HG03097 (cell line): Measurements from ENCODE around the gene NFIB.

ENCODE experiments used
- ATAC-seq: cut with Tn5 transposase; IDR thresholded peaks from one replicate; pipeline ENCODE4 v1.9.1; 2021; ENCODE audit not compliant: unreplicated experiment, low FRiP score

Gene NFIB

DNA sequence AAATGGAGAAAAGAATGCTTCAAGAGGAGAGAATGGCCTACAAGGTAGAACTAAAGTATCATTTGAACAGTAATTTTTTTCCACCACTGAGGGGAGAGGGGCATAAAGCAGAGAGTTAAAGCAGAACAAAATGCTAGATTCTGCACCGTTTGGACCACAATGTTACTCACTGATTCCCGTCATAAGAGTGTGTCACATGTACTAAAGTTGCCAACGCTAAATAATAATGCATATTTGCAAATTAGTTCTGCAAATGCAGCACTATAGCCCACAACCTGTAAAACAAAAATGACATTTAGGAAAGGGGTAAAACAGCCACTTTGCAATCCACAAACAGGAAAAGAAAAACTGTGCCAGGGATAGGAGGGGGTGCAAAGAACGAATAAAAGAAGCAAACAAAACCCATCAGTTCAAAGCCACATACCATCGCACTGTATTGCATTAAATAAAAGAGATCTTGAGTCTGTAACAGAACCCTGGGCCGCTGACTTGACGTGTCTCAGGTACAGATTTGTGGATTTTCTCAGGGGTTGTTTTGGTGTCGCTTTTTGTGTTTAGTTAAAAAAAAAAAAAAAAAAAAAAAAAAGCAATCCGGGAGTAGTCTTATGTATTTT lies 7.7 kb upstream of the NFIB start:
- no peak for ATAC-seq

DNA sequence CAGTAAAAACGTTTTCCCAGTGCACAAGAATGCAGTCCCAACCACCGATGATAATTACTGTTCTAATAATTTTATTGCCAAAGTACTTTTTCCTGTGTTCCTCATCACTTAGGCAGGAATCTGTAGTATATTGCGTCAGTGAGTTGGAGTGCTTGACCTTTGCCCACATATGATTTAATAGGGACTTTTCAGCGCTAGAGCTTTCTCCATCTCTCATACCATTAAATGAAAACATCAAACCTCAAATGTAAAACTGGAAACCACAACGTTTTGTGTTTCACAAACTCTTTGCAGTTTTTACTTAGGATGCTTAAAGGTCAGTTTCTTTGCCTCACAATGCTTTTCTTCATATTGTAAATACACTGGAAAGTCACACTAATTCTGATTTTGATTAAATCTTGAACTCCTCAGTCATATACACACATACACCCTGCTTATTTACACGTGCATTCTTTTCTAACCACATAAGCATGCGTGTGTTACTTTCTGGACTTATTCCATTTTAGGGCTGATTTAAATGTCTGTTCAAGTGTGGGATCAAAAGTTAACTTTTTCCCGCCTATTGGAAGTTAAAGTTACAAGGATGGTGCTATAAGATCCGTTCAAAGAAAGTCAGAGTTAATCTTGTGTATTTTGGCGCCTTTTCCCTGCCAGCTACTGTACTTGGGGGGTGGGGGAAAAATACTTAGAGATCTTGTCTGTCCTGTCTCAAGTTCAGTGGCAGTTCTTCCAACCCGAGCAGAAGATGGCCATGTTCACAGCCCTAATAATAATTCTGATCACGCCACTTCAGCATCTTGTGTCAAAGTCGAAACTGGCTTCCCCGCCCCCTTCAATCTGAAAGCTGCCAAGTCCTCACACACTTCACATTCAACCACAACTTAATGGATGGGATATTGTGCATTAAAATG lies 6.6 kb upstream of the NFIB start:
- ATAC-seq, result no peak

DNA sequence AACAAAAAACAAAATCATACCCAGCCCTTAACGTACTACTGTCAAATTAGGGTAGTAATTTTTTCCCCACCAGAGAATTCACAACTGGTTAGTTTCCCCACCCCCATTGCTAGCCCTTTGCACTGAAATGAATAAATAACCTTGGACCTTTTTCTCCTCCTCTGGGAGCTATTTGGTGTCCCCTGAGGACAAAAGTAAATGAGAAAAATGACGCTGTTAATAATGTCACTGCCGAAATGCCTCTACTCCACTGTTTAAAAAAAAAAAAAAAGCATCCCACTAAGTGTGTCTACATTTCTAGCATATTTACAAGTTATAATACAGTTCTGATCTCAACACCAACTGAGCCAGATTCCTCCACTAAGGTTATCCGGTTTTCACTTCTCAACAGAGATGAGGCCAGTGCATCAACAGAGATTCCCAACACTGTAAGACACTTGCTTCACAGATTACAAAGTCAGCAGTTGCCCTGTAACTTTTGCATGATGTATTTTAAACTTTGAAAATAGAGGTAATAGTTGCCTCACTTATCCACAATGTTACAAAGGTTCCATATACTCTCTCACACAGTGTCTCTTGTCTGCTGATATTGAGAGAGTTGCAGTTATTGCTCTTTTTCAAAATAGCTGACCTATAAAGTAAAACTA lies 5.1 kb upstream of the NFIB start:
- ATAC-seq, result no peak

DNA sequence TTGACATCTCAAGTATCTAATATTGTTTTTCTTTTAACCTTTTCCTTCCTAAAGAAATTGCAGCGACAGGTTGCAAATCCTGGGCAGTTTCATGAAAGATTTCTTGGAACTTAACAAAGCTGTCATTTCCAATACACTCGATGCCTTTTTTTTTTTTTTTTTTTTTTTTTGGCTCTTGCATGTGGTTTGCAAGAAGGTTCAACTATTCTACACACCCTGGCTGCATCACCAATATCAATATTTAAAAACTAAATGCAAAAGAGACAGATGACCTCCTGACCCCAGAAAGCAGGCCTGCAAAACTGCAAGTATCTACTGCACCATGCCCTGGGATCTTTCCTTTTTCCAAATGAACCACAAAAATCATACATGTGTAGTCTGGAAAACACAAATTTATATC lies 4.4 kb upstream of the NFIB start:
- ATAC-seq, result no peak

DNA sequence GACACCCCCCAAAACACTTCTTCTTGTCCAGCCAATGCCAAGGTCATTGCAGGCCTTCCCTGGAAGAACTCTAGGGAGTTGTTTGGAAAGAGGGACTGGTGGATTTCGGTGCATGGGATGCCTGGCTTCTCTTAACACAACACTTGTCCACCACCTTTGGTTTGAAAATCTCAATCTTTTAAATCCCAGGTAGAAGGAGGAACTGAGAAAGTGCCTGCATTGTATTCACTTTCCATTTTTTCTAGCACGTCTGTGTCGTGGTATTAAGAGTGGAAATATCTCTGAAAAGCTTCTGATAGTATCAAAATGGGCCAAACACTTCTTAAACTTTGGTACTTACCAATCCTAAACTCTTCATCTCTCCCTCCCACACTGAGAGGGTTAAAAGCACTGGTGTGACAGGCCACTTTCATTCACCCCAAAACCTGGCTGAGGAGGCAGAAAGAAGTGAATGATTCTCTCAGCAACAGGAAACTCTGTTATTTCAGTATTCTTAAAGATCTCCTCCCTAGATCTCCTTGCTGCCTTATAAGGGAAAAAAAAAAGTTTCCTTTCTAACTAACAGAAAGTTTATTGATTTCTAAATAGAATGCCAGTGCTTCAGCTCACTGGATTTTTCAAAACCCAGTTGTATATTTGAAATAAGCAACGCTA lies 3.9 kb upstream of the NFIB start:
- no peak for ATAC-seq

DNA sequence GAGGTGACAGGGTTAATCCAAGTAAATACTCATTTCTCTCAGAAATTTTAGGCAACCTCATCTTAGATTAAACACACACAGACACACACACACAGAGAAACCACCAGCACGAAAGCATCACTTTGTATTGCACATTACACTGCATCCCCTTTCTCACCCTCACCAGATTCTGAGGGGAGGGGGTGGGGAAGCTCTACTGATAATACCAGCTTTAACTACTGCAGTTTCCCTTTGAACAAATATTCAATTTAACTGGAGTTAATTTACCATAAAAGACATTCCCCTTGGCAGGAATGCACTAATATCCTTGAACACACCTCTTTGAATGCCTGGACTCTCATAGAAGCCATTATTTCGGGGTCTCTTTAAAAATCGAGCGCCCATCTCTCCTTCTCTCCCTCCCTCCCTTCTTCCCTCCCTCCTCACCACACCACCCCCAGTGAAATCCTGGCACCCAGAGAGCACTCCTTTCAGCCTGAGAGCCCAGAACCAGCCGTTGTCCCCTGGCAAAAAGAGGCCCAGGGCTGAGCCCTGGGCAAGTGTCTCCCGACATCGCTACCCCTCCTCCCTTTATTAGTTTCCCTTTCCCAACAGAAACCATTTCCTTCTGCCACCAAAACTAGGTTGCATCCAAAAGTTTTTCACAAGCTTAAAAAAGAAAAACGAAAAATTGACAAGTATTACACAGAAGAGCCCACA lies 2.8 kb upstream of the NFIB start:
- ATAC-seq, result no peak

DNA sequence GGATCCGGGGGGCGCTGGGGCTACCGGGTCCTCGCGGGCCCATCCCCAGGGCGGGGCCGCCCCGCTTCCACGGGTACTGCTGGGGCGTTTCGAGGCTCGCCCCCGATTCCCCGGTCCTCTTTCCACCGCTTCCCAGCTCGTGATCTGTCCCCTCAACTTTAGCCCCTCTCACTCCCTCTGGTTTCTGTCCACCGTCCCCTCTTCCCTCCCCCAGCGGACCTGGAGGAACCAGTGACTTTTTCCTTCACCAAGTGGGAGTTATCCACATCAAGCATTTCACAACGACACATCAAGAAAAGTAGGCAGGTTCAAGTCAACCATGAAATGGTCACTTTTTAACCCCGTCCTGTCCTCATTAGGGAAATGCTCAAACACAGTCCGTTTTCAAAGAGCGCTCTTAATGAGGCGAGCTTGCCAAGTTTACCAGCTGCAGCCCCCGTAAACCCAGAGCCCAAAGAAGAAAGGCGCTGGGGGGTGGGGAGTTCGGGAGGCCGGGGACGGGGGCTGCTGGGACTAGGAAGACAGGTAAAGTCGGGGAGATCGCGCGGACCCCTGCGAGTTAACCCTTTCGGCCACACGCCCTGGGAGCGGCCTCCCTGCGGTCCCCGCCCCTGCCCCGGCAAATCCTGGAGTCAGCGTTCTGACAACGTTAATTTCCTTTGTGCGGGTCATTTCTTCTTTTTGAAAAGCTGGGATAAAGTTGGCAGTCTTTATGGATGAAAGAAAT lies 2.1 kb upstream of the NFIB start:
- ATAC-seq, result no peak

DNA sequence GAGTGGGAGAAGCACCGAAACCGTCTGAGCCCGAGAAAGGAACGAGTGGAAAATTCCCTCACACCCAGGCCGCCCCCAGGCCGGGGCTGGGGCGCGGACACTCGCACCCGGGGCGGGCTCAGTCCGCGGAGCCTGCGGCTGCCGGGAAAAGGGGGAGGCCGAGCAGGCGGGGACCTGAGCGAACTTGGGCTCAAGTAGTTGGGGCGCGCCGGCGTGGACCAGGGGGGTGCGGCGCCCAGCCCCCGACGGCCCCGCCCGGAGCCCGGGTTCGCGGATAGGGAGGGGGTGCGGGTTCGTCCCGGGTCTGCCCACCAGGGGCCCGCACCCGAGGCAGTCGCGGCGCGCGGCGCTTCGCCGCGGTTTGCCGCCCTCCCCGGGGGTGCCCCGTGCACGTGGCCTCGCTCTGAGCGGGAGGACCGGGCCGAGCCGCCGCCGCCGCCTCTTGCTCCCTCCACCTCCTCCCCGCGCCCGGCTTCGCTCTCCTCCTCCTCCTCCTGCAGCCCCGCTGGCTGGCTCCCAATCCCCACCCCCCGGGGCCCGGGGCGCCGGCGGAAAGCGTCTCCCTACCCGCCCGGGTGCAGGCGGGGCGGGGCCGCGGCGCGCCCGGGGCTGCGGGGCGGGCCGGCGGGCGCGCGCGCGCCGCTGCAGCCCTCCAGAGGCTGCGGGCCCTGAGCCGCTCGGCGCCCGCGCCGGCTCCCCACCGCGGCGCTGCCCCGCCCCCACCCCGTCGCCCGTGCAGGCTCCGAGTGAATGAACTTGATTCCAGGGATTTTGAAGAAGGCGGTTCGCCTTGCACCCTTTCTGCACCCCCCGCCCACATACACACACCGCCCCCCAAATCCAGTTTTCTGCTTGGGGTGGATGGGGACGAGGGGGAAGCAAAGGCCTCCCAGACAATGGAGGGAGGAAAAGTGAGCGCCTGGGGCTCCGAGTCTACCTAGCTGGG lies 1.3 kb upstream of the NFIB start:
- ATAC-seq, result no peak

DNA sequence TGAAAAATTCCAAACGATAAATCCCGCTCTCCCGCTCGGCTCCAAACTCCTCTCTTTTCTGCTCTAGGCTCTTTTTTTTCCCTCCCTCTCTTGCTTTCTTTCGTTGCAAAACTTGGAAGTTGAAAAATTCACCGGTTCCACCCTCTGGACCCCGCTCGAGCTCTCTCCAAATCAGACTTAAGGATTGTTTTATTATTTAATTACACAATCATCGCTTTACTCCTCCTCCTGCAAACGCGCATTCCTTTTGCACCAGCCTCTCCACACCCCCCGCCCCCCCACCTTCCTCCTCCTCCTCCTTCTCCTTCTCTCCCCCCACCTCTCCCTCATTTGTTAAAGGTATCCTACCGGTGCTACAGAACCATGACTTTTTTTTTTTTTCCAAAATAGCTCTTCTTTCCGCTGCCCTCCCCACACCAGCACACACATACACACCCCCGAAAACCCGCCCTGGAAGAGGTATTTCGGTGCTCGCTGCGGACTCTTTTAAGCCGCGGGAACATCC lies 535 bp upstream of the NFIB start:
- no peak for ATAC-seq

DNA sequence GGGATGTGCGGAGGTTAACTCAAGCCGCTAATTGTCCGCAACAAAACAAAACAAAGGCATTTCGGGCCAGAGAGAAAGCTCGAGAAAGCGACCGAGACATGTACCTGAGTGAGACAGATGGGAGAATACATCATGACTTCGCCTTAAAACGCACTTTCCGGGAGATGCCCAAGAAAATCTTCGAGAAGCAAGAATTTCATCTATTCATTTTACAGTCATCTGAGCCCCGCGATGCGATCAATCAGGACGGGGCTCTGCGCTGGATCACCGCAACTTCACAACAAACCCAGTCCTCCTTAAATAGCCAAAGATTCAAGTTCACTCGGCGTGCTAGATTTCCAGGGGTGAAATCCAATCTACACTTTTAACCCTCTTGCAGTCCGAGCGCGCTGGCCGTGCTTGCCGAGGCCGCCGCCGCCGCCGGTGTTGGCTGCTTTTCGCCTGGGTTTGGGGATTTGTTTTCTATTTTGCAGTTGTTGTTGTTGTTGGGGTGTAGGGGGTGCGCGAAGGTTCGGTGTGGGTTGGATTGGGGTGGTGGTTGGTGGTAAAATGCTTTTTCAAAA lies 482 bp downstream of the NFIB start:
- no peak for ATAC-seq

DNA sequence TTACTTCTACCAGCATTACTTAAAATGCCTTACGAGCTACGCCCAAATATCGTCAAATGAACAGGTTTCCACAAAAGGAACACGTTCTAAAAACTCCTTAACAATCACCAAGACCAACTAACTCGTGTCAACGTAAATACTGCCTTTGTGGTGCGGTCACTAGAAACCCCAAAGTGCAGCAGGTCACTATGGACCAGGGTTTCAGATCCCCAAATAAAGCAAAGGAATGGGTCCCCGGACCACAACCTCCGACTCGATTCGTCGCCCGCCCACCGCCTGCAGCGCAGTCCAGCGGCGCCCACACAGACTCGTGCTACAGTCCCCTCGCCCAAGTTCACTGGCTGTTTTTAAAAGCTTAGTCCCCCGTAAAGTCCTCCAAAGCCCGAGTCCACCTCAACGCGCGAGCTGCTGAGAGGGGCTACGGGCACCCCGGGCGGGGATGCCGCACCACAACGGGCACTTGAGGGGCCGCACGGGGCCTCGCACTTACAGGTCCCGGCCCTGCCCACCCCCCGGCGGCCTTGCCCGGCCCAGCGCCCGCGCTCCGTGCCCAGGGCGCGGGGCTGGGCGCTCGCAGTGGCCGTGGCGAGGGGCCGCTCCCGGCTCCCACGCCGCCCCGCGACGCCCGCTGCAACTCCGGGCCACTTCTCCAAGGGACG lies 1.1 kb downstream of the NFIB start:
- no peak for ATAC-seq

DNA sequence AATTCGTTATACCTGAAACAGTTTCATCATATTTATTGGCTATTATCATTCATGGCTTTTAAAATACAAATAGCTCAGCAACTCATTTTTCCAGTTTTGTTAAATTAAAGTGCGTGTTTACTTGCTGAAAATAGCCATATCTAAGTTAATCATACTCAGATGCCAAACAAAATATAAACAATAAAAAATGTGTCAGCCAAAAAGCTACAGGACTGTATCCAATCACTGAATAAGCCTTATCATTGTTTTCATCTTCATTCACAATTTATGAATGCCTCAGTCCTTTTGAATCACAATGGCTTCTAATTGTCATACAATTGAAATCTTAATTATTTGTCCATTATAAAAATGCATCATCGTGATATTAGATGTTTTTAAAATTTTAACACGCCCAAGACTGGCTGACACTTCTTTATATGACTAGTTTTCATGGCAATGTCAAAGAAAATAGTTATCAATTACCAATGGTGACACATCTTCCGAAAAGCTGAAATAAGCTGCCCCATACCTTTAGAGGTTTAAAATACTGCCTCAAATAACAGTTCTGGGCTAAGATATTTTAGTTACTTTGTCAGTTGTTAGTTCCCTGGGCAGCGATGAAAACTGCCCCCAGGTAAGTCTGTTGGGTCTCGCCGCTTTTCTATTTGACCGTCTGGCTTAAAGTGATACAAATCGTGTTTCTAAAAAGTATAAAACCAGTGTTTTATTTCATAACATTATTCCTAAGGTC lies 1.8 kb downstream of the NFIB start:
- no peak for ATAC-seq

DNA sequence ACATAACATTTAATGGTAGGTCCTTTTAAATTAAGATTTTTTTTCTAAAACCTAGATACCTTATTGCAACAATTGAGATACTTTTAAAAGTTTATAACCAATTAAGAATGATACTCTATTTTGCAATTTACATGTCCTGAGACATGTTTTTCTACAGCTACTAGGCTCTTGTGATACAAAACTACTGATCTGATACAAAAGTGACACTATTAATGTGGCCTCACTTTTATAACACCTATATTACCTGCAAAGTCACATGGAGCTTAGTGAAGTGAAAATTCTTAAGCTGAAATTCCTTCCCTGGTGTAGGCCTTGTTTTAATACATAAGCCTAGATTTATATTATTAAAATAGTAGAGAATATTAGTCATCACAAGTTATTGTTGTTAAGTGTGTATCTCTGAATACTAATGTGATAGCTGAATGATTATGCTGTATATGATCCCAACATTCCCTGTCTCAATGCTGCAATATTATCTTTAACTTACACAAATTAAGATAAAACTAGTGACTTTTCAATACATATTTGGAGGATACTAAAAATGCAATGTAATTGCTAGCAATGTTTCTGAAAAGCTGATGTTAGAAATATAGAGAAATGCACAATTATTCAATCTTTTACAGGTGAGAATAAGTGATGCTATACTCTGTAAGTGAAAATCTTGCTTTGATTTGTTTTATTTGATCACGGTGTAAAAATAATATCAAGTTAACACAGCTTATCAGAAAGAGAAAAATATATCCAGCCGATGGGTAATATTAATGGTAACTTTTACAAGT lies 2.6 kb downstream of the NFIB start:
- ATAC-seq, result no peak

DNA sequence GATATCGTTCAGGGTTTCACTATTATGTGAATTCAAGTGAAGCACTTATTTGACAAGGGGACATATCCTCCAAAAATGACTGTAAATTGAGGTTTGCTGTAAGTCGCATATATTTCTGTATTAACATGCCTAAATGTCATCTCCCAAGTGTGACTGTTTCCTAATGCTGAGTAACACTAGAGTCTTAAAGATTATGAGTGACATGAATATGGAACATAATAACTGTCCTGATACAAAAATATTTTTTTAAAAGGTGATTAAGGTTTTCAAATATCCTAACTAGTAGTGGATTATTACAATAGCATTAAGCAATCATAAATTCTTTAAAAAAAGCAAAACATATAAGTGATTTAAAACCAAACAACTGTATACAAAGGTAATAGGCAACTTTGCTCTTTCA lies 3.6 kb downstream of the NFIB start:
- ATAC-seq, result no peak

DNA sequence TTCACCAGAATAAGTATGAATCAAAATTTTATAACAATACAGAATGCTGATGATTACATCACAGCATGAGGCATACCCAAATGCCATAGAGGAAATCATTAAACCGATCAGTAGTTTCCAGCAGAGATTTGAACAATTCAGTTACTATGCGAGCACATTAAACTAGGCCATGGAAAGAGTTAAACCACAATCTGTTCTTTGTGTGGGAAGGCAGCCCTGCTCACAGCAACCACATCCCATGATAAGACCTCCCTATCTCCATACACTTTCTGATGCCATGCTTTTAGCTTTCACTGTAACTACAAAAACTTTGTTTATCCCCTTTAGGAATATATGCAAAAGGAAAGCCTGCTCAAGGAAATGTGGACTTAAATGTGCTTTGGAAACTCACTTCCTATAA lies 4.5 kb downstream of the NFIB start:
- ATAC-seq, result no peak

DNA sequence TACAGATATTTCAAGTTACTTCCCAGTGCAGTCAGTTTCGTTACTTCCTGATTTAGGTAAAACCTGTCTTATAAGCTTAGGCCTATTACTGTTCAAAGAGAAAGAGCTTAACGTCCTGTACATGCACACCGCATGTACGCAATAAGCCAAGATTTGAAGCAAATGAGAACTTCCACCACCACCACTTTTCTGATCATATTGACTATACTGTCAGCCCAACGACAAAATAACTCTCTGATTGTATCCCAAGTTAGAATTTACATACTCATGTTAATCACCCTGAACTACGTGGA lies 5.1 kb downstream of the NFIB start:
- ATAC-seq, result no peak
